NCI-H510A treated with DMSO at 0.1 percent for 48 hours (cell line): ENCODE measurements around the gene FIG4.
"Not testable (repeated sequence)": the region's sequence is repeated elsewhere in the genome, so short reads cannot be mapped to it uniquely, and the experiment has no call there.

Experiments
- DNase-seq: peaks from one replicate; lab custom pipeline; 2025; lab: John Stamatoyannopoulos, UW

Gene FIG4

DNA sequence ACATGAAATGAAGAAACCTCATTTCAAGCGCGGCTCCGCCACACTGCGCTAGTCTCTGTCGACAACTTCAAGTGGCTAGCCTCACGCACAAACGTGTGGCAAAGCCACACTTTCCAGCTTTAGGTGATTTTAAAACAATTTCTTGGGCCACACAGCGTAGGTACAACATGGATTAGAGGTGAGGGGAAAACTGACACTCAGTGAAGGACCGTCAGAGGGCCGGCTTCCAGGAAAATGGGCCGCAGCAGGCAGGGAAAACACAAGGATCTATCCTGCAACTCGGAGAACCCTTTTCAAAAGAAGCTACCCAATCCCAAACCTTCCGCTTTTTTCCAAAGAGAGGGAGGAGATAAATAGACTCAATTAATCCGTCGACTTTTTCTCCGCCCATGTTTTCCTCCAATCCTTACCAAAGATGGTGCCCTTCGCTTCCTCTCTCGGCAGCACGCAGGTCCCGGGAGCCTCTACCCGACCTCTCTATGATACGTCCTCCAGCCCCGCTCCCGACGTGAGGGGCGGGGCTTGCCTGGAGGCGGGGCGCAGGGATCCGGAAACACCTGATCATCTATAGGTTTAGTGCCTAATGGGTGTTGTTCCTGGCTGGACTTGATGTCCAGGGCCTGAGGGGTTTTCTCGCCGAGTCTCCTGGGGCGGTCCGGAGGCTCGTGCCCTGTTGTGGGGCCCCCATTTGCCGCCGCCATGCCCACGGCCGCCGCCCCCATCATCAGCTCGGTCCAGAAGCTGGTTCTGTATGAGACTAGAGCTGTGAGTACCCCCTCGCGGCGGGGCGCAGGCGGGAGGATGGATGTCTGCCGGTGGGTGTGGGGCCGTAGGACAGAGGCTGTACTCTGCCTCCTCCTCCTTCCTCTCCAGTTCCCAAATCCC lies at the start of gene FIG4, which contains the start of gene AK9:
Gene FIG4 (plus strand): TSS at position 560 of the 885 bp plus-strand sequence. CDS start 140 bp downstream, at position 700.
Gene AK9 (minus strand): TSS at position 466 of the 885 bp plus-strand sequence. CDS start 15,457 bp downstream, outside the sequence.
- DNase-seq, result peak; percentile 54

DNA sequence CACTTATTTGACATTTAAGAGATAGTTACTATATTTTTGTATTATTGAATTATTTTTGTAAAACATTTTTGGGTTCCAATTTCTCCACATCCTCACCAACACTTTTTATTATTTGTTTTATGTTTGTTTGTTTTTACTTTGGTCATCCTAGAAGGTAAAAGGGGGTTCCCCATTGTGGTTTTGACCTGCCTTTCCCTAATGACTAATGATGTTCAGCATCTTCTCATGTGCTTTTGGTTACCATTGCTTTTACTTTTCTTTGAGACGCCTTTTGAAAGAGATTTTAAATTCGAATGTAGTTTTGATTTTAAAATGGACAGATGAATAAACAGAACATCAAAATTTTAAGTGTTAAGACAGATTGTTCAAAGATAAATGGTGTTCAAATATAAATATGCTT lies 47.0 kb upstream of the FIG4 start:
- no peak for DNase-seq

DNA sequence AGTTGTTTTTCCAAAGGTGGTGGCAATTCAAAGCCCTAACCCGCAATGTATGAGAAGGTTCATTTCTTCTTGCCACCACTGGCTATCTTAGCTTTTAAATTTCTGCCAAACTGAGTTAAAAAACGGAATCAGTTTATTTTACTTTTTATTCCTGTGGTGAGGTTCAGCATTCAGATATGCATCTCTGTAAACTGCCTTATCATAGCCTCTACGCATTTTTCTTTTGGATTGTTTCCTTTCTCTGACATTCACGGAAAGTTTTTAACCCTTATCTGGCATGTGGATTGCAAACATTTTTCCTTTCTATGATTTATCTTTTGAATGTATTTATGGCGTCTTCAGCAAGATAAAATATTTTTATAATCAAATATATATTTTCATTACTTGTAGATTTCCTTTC lies 37.8 kb upstream of the FIG4 start:
- DNase-seq, result no peak

DNA sequence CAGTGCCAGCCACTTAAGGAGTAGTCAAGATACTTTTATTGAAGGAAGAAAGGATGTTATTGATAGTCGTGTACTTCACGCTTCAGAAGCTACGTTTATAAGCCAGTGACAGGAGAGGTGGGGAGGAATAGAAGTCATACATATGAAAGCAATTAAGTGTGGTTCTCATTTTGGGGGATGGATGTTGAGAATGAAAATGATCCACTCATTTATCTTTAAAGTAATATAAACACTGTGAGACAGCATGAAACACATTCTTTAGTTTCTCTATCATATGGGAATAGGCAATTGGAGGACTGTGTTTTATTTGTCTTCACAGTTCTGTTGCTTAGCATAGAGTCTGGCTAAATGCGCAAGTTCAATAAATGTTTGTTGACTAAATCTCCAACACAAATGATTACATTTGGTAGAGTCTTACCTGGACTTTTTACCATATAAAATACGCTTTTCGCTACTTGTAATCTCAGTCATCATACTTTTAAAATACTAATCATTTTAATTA lies 35.3 kb upstream of the FIG4 start:
- no peak for DNase-seq

DNA sequence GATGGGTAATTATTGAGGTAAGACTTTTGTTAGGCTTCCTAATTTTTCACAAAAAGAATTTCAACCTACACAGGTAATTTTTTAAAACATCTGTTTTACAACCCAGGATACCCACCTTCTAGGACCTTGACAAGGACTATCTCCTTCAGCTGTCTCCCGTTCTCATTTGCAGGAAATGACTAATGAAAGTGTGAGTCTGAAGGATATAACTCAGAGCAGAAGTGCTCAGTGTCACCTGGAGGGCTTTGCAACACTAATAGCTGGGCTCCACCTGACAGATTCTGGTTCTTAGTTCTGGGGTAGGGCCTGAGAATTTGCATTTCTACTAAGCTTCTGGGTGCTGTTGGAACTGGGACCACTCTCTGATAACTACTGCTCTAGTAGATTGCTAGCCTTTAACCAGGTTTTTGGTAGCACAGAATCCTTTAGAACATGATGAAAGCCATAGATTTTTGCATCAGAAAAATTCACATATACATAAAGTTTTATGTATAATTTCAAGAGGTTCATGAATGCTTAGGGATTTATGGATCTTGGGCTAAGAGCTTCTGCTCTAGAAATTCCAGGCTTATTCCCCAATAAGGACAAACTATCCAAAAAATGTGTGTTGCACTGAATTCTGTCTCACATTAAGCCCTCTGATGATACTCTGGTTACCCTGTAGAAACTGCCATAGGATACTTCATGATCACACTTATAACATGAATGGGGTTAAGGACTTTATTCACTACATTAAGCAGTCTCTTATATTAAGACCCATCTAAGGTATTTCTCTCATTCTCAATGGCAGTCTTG lies 30.4 kb upstream of the FIG4 start:
- no peak for DNase-seq

DNA sequence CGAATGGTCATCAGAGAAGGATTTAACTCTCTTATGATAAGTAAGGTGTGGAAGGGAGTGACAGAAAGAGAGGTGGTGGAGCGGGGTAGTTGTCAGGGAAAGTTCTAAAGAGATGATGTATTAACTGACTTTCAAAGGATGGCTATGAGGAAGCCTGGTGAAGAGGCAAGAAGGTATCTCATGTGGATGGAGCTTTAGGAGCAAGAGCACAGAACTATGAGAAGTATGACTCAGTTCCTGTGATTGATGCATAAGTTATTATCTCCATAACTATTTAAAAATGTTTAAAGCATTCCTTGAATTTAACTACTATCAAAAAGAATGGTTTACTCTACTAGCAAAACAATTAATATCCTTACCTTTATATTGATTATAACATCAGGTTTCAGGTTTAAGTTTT lies 28.9 kb upstream of the FIG4 start:
- DNase-seq, result no peak

DNA sequence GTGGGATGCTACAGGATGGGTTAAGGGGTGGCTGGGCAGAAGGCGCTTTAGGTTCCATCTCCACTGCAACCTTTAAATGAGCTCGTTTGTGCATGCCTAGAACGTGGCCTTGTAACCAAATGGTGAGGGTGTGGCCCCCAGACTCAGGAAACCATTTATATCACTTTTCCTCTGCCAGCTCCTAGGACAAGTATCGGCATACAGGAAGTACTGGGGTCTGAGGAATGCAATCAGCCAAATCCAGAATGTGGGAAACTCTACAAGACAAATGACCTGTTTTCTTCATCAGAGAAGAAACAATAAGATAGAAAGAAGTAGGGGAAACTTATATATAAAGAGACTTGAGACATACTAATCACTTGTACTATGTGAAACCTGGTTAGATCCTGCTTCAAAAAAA lies 21.3 kb upstream of the FIG4 start:
- no peak for DNase-seq

DNA sequence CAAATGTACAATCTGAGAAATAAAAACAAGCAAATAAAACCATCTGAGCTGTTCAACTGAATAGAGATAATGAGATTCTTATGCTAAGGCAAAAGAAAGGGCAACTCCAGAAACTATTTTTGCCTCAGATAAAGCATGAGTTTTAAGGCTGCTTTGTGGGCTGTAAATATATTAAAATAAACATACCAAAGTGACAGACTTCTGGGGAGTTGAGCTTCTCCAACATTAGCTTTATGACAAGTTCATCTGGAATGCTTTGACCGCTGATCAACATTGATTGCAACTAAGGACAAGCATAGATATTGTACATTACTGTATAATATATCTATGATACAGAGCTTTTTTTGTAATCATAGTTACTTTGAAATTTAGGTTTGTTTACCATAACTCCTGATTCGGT lies 19.4 kb upstream of the FIG4 start:
- DNase-seq, result no peak

DNA sequence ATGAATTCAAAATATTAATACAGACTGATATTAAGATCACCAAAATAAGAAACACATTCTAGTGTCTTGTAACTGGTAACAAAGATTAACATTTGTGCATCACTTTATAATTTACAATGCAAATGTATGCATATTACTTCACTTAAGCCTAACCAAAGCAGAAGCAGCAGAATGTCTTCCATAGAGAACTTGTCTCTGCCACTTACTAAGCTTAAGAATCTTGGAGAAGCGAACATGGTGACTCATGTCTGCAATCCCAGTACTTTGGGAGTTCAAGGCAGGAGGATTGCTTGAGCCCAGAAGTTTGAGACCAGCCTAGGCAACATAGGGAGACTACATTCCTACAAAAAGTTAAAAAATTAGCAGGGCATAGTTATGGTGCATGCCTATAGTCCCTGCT lies 18.9 kb upstream of the FIG4 start:
- no peak for DNase-seq

DNA sequence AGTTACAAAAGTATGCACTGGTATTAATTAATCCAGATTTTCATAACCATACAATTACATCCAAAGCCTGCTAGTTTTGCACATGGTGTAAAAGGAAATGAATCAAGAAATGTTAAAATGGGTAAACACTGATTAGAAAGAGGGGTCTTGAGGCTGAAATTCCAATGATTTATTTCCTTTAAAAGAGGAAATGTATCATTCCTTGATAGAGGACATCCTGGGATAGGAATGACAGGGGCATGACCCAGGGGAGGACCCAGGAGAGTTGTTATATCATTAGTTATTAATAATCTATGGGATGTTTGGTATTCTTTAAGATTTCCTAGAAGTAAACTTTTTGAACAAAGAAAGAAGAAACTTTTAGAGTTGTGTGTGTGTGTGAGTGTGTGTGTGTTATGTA lies 18.3 kb upstream of the FIG4 start:
- DNase-seq, result no peak

DNA sequence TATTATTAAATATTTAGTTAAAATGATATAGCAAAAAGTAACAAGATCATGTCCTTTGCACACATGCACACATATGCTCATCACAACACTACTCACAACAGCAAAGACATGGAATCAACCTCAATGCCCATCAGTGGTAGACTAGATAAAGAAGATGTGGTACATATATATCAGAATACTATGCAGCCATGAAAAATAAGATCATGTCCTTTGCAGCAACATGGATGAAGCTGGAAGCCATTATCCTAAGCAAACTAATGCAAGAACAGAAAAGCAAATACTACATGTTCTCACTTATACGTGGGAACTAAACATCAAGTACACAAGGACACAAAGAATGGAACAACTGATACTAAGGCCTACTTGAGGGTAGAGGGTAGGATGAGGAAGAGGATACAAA lies 14.4 kb upstream of the FIG4 start:
- DNase-seq, result no peak

DNA sequence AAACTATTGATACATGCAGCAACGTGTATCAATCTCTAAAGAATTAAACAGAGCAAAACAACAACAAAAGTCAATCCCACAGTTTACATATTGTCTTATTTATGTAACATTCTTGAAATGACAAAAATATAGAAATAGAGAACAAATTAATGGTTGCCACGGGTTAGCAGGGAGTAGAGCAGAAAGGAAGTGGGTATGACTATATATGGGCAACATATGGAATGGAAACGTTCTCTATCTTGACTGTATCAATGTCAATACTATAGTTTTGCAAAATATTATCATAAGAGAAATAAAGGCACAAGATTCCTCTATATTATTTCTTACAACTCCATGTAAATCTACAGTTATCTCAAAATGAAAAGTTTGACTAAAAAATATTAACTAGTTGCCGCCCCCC lies 12.9 kb upstream of the FIG4 start:
- DNase-seq, result peak; percentile 0

DNA sequence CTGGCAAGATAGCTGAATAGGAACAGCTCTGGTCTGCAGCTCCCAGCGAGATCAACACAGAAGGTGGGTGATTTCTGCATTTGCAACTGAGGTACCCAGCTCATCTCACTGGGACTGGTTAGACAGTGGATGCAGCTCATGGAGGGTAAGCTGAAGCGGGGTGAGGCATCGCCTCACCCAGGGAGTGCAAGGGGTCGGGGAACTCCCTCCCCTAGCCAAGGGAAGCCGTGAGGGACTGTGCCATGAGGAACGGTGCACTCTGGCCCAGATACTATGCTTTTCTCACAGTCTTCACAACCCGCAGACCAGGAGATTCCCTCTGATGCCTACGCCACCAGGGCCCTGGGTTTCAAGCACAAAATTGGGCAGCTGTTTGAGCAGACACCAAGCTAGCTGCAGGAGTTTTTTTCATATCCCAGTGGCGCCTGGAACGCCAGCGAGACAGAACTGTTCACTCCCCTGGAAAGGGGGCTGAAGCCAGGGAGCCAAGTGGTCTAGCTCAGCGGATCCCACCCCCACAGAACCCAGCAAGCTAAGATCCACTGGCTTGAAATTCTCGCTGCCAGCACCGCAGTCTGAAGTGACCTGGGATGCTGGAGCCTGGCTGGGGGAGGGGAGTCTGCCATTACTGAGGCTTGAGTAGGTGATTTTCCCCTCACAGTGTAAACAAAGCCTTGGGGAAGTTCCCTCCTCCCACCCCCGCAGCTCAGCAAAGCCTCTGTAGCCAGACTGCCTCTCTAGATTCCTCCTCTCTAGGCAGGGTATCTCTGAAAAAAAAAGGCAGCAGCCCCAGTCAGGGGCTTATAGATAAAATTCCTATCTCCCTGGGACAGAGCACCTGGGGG lies 12.2 kb upstream of the FIG4 start:
- DNase-seq, result not testable (repeated sequence)

DNA sequence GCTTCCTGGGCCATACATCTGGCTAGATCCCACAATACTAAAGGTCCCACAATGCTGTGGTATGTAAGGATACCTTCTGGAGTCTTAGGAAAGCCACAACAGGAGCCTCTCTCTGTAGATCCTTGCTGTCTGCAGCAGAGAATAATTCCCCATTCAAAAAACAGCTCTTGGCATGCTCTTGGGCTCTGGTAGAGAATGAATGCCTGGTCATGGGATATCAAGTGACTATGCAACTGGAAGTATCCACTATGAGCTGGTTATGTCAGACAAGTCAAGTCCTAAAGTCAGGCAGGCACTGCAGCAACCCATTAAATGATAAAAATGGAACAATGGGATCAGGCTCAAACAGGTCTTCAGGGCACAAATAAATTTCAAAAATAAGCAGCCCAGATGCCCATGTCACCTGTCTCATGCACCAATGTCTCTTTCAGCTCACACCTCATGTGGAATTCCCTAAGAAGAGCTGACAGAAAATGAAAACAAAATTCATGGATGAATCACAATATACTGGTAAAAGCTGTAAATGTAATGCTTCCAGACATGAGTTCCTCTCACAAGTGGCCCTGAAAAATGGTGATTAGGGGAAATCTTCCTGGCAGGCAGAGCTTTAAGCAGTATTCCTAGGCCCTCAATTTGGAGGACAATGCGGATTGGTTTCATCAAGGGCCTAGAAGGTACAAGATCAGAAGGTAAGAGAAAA lies 4.4 kb upstream of the FIG4 start:
- DNase-seq, result no peak

DNA sequence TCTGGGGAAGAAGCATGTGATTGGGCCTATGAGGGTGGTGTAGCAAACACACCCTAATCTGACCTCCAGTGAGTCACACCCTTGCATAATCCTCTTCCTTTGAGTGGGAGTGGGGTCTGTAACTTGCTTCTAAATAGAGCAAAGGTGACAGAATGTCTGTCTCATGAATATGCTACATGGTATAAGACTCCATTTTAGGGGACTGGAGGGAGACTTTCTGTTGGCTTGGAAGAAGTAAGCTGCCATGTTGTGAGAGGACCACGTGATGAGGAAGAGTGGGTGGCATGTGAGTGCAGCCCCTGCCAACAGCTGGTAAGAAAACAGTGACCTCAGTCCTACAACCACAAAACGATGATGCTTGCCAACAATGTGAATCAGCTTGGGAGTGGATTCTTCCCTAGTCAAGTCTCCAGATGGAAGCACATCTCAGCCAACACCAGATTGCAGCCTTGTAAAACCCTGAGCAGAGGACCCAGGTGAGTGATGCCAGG lies 3.8 kb upstream of the FIG4 start:
- no peak for DNase-seq

DNA sequence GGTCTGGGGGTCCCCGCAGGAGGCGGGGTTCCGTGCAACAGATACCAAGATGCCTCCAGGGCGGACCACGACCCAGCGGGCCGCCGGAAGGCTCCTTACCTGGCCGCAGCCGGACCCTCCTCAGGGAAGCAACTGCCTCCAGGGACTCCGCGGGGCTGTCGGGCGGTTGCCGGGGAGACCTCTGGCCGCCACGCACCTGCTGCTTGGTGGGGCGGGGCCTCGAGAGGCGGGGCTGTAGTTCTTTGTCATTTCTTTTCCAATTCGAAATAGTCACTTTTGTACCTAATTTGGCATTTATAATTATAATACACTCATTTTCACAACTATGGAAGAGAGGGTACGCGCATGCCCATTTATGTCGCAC lies 741 bp upstream of the FIG4 start:
- DNase-seq, result no peak

DNA sequence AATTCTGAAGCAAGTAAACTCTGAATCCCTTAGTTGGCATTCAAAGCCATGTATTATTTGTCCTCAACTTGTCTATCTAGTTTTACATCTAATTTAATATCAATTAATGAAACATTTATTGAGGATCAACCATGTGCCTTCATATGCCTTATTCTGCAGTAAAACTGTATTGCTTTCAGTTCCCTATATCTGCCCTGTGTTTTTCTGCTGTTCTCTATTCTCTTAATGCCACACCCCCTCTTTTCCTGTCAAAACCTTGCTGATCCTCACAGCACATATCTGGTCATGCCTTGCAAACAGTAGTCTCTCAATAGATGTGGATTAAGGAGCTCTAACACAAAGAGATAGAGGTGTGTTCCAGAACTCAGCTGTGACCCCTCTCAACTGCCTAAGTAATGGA lies 2.0 kb downstream of the FIG4 start:
- no peak for DNase-seq

DNA sequence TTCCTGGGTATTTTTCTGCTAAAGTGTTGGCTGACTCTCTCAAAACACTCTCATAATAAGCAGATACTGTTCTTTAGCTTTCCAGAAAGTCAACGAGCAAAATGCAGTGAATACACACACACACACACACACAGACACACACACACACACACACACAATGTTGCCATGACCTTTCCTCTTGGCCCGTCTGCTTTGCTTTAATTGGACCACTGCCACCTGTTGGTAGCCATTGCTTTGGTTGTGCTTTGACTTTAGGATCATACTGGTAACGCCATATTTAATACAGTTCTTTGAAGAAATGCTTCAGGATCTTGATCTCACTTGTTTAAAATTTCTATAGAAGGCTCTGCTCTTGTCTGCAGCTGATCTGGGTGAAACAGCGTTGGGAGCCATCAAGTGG lies 4.4 kb downstream of the FIG4 start:
- DNase-seq, result no peak

DNA sequence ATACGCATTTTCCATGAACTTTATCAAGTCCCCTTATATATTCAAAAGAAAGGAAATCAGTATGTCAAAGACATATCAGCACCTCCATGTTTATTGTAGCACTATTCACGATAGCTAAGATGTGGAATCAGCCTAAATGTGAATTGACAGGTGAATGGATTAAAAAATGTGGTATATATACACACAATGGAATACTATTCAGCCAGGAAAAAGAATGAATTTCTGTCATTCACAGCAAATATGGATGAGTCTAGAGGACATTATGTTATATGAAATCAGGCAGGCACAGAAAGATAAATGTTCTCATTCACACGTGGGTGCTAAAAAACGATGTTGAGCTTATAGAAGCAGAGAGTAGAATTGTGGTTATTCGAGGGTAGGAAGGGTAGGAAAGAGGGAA lies 5.3 kb downstream of the FIG4 start:
- DNase-seq, result no peak

DNA sequence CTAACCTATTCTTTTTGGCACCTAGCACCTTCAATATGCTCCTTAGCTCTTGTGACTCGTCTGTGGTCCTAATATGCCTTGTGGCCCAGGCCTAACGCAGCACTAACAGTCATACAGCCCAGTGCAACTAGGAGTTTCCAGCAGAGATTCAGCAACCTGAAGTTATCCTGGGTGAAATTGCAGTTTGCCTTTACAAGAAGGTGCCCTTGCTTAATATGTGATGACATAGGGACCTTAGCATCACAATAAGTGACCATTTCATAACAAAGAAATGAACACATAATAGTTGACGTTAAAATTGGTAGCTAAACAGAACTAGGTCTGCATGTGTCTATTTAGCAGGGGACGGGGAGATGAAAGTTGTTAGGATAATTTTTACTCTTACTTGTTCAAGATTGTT lies 10.1 kb downstream of the FIG4 start:
- DNase-seq, result no peak

DNA sequence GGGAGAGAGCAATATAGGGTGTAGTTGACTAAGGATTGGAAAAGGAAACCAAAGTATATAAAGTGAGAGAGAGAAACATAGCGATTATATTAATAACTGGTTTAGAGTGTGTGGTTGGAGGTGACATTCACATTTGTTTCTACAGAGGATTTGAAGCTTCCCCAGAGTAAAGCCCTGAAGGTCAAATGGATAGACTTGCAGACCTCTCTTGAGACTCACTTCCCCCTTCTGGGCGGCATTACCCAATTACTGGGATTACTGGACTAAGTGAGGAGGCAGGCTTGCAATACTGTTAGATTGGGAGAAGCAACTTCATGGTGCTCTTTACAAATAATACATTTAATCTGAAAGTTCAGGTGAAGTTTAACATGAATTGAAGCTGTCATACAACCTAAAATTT lies 10.7 kb downstream of the FIG4 start:
- no peak for DNase-seq
